OCI-LY1 (cell line): Measurements from ENCODE around the gene GRK2.

ENCODE experiments used
- H2AFZ ChIP-seq: fragments of 200-600 bp; sonication (generic), shearing (Covaris generic); 2 replicates; pipeline ENCODE4 v1.6.0; 2014; ENCODE audit warnings: antibody characterized with exemption, mild to moderate bottlenecking, low read length
- H3F3A ChIP-seq: fragments of 200-600 bp; sonication (generic), shearing (Covaris generic); 2 replicates; pipeline ENCODE4 v1.6.0; 2014; ENCODE audit warnings: mild to moderate bottlenecking, antibody characterized with exemption, low read length, moderate library complexity; ENCODE audit not compliant: insufficient read depth
- H3K27ac ChIP-seq: fragments of 200-600 bp; sonication (generic); 2 replicates; pipeline ENCODE4 v1.5.1; 2014; ENCODE audit warnings: low read length, mixed run types, mild to moderate bottlenecking, low read depth; ENCODE audit not compliant: poor library complexity, severe bottlenecking
- H3K27me3 ChIP-seq: fragments of 200-600 bp; sonication (generic); 2 replicates; pipeline ENCODE4 v1.6.0; 2014; ENCODE audit warnings: antibody characterized with exemption, mild to moderate bottlenecking, low read length, moderate library complexity; ENCODE audit not compliant: insufficient read depth
- H3K36me3 ChIP-seq: fragments of 200-600 bp; sonication (generic); 2 replicates; pipeline ENCODE4 v1.6.1; 2014; ENCODE audit warnings: mild to moderate bottlenecking, antibody characterized with exemption, low read length, moderate library complexity, mixed read lengths; ENCODE audit not compliant: insufficient read depth
- H3K4me1 ChIP-seq: fragments of 200-600 bp; sonication (generic); 2 replicates; pipeline ENCODE4 v1.5.1; 2014; ENCODE audit warnings: mild to moderate bottlenecking, low read length, moderate library complexity; ENCODE audit not compliant: insufficient read depth, severe bottlenecking
- H3K4me2 ChIP-seq: fragments of 200-600 bp; sonication (generic), shearing (Covaris generic); 2 replicates; pipeline ENCODE4 v1.6.1; 2014; ENCODE audit warnings: low read length
- H3K4me3 ChIP-seq: fragments of 200-600 bp; sonication (generic); 2 replicates; pipeline ENCODE4 v1.5.1; 2014; ENCODE audit warnings: low read length, low read depth, mild to moderate bottlenecking, mixed read lengths; ENCODE audit not compliant: poor library complexity, severe bottlenecking
- H3K79me2 ChIP-seq: fragments of 200-600 bp; shearing (Covaris generic); 2 replicates; pipeline ENCODE4 v1.6.1; 2016; ENCODE audit warnings: mixed run types, low read length, mixed read lengths; ENCODE audit not compliant: insufficient read depth
- H3K9ac ChIP-seq: fragments of 200-600 bp; sonication (generic), shearing (Covaris generic); 2 replicates; pipeline ENCODE4 v1.6.1; 2014; ENCODE audit warnings: mild to moderate bottlenecking, low read length, mixed read lengths
- H3K9me2 ChIP-seq: fragments of 200-600 bp; sonication (generic), shearing (Covaris generic); 2 replicates; pipeline ENCODE4 v1.6.1; 2014; ENCODE audit warnings: low read depth, mild to moderate bottlenecking, low read length, mixed read lengths
- H3K9me3 ChIP-seq: fragments of 200-600 bp; shearing (Covaris generic); 2 replicates; pipeline ENCODE4 v1.6.1; 2014; ENCODE audit warnings: low read length, mixed read lengths
- H4K20me1 ChIP-seq: fragments of 200-600 bp; sonication (generic), shearing (Covaris generic); 2 replicates; pipeline ENCODE4 v1.6.0; 2016; ENCODE audit warnings: mild to moderate bottlenecking, low read length; ENCODE audit not compliant: insufficient read depth
- EZH2 ChIP-seq: fragments of 200-600 bp; sonication (generic), shearing (Covaris generic); IDR thresholded peaks from 2 replicates; pipeline ENCODE4 v1.8.0; 2017; ENCODE audit warnings: borderline replicate concordance, mixed run types, mild to moderate bottlenecking, antibody characterized with exemption, low read length, moderate library complexity, mixed read lengths
- TF ChIP-seq, protein P1 (sequence below): fragments of 200-600 bp; sonication (generic), shearing (Covaris generic); IDR thresholded peaks from 2 replicates; pipeline ENCODE4 v1.5.1; 2017; ENCODE audit warnings: mild to moderate bottlenecking, antibody characterized with exemption, low read length, moderate library complexity, mixed read lengths

GRK2 gene

DNA sequence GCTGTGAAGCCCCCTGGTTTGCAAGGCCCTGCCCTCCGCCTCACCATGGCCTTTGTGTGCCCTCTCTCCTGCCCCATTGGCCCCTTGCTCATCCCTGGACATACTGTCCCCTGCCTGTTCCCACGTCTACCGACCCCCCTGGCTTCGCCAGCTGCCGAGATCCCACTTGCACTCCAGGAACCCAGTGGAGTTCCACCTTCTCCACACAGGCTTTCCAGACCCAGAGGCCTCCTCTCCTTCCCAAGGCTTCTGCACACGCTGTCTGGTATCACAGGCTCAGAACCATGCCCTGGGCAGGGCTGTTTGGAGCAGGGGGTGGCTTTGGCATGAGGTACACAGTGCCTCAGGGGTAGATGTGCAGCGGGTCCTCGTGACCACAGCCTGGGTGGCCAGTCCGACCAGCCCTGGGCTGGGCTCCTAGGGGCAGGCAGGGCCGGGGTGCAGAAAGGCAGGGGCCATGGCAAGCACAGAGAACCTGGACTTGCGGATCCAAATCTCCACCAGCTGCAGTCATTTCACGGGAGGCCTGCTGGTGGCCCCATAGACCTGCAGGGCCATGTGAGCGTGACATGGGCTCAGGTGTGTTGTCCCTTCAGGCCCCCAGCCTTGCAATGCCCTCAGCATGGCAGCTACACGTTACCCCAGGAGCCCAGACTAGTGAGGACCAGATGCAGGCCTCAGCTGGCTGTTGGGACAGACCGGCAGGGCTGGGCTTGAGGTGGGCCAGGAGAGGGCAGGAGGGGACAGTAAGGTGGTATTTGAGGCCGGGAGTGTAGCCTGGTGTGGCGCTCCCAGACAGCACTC is 9.5 kb downstream of the GRK2 start:
- no peaks in the 10 kb centered on the region for H3K27me3 ChIP-seq
- peak overlapping the region; percentile 98 for H3K27ac ChIP-seq
- no peaks in the 10 kb centered on the region for H3K9me3 ChIP-seq
- TF ChIP-seq, protein P1, sequence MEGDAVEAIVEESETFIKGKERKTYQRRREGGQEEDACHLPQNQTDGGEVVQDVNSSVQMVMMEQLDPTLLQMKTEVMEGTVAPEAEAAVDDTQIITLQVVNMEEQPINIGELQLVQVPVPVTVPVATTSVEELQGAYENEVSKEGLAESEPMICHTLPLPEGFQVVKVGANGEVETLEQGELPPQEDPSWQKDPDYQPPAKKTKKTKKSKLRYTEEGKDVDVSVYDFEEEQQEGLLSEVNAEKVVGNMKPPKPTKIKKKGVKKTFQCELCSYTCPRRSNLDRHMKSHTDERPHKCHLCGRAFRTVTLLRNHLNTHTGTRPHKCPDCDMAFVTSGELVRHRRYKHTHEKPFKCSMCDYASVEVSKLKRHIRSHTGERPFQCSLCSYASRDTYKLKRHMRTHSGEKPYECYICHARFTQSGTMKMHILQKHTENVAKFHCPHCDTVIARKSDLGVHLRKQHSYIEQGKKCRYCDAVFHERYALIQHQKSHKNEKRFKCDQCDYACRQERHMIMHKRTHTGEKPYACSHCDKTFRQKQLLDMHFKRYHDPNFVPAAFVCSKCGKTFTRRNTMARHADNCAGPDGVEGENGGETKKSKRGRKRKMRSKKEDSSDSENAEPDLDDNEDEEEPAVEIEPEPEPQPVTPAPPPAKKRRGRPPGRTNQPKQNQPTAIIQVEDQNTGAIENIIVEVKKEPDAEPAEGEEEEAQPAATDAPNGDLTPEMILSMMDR, result no peak
- TF ChIP-seq EZH2, result no peak
- H3K79me2 ChIP-seq, result peaks cover 35% of the 10 kb centered on the region
- no peak overlapping the region; the same call in 1 of the 2 replicates for H3K4me2 ChIP-seq
- no peak overlapping the region; the same call in 1 of the 2 replicates for H3K9ac ChIP-seq
- peaks cover 67% of the 10 kb centered on the region for H3K36me3 ChIP-seq
- H3K9me2 ChIP-seq, result no peaks in the 10 kb centered on the region
- H3F3A ChIP-seq, result peaks cover 5% of the 10 kb centered on the region; the same call in 1 of the 2 replicates
- H3K4me1 ChIP-seq, result peaks cover 78% of the 10 kb centered on the region
- H2AFZ ChIP-seq, result no peak overlapping the region
- no peaks in the 10 kb centered on the region for H4K20me1 ChIP-seq
- no peak overlapping the region for H3K4me3 ChIP-seq

DNA sequence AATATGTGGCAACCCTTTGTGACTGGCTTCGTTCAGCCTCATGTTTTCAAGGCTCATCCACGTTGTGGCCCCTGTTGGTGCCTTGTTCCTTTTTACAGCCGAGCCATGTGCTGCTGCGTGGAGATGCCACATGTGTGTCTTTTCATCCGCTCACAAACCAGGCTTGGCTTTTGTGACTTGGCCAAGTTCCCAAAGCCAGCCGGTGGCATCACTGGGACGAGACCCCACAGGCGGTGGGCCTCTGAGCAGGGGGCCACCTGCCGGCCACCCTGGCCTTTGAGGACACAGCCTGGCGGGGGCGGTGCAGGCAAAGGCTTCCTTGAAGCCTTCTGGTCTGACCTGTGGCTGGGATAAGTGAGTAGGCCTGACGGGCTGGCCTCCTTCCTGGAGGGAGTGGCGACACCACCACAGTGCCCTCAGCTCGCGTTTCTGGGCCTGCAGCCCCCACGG is 10.5 kb downstream of the GRK2 start:
- Histone ChIP-seq H3F3A (no peaks in the 10 kb centered on the region), H3K27me3 (no peaks in the 10 kb centered on the region), H3K9me3 (no peaks in the 10 kb centered on the region), H3K36me3 (peaks cover 74% of the 10 kb centered on the region), H3K27ac (peak overlapping the region; percentile 98), H3K9ac (peak overlapping the region; percentile 75), H2AFZ (no peak overlapping the region), H3K79me2 (peaks cover 27% of the 10 kb centered on the region), H3K4me2 (peak overlapping the region; percentile 75), H3K4me1 (peaks cover 68% of the 10 kb centered on the region), H3K4me3 (peak overlapping the region; percentile 45), H3K9me2 (no peaks in the 10 kb centered on the region), H4K20me1 (no peaks in the 10 kb centered on the region)
- no peak for TF ChIP-seq EZH2
- TF ChIP-seq, protein P1, result peak; percentile 37; the same call in 1 of the 2 replicates

DNA sequence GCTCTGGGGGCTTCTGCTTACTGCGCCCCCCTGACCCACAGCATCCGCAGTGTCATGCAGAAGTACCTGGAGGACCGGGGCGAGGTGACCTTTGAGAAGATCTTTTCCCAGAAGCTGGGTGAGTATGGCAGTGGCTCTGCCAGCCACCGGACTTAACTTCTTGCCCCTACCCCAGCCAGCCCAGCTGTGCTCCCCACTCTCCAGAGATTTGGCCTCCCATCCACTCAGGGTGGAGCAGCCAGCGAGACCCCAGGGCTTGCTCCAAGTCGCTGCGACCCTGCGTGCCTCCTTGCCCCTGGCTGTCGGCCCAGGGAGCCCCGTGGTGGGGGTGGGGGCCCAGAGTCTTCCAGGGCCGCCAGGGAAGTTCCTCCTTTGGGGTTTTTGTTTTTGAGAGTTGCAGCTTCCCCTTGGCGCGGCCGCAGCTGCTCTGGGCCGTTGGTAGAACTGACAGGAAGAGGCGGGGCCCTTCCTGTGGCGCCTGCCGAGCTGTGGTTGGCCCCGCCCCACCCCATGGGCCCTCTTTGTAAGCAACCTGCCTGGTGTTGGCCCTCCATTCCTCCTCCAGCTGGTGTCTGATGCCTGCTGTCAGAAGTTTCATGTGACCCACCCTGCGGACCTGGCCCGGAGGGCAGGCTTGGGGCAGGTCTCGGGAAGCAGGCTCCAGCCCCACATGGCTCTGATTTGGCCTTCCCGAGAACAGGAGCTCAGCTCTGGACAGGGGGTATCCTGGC is 11.1 kb downstream of the GRK2 start:
- H3K4me2 ChIP-seq, result peak overlapping the region; percentile 75
- peaks cover 21% of the 10 kb centered on the region for H3K79me2 ChIP-seq
- H3K9me3 ChIP-seq, result no peaks in the 10 kb centered on the region
- peak overlapping the region; percentile 50 for H3K4me3 ChIP-seq
- TF ChIP-seq EZH2, result no peak
- TF ChIP-seq, protein P1, result no peak
- no peak overlapping the region for H2AFZ ChIP-seq
- H4K20me1 ChIP-seq, result no peaks in the 10 kb centered on the region
- no peaks in the 10 kb centered on the region for H3F3A ChIP-seq
- peaks cover 62% of the 10 kb centered on the region for H3K4me1 ChIP-seq
- peaks cover 74% of the 10 kb centered on the region for H3K36me3 ChIP-seq
- H3K9ac ChIP-seq, result peak overlapping the region; percentile 78
- H3K9me2 ChIP-seq, result no peaks in the 10 kb centered on the region
- H3K27me3 ChIP-seq, result no peaks in the 10 kb centered on the region
- peak overlapping the region; percentile 98 for H3K27ac ChIP-seq
